Cardiac muscle cell (in vitro differentiated cells and primary cell): Measurements from ENCODE around the gene DBP. TPM values are rescaled to one million over a fixed set of nuclear protein-coding genes. Genes with fewer than 3 reads are reported as not detected.

ENCODE experiments used
- DNase-seq, 2 donors: peaks; one replicate each; pipeline versions ENCODE4 v3.0.0 to v3.0.0-alpha.2; 2010 to 2017; ENCODE audit warnings: low read depth in 1 of 2, low spot score in 1 of 2
- H3K27ac ChIP-seq: fragments of 200-600 bp; sonication (generic); 2 replicates; pipeline ENCODE4 v1.5.1; 2016
- H3K27me3 ChIP-seq: fragments of 200-600 bp; sonication (generic); 2 replicates; pipeline ENCODE4 v1.6.0; 2016; ENCODE audit warnings: control low read depth
- H3K36me3 ChIP-seq: fragments of 200-600 bp; sonication (generic); 2 replicates; pipeline ENCODE4 v1.5.1; 2016; ENCODE audit warnings: control low read depth
- H3K4me1 ChIP-seq: fragments of 200-600 bp; sonication (generic); 2 replicates; pipeline ENCODE4 v1.8.1; 2017; ENCODE audit warnings: low read depth, mild to moderate bottlenecking, mixed run types
- H3K4me3 ChIP-seq: fragments of 200-600 bp; sonication (generic); 2 replicates; pipeline ENCODE4 v1.5.1; 2016; ENCODE audit warnings: mild to moderate bottlenecking
- H3K9me3 ChIP-seq: fragments of 200-600 bp; sonication (generic); 2 replicates; pipeline ENCODE4 v1.5.1; 2017; ENCODE audit warnings: low read depth, mild to moderate bottlenecking, control low read depth
- polyA plus RNA-seq: library from polyadenylated mRNA; unstranded; fragments of >200 nt; fragmentation: Nextera tagmentation; extraction: Ambion mirVana; gene quantifications from 2 replicates; pipeline ENCODE4 v1.2.1, GENCODE V29; 2016
- total RNA-seq: library from RNA; depleted of rRNA; stranded (reverse); fragments of >200 nt; gene quantifications from 2 replicates; pipeline ENCODE4 v1.2.3, GENCODE V29; 2016
- TF ChIP-seq, protein P1 (sequence below): IDR thresholded peaks from 2 replicates; pipeline ENCODE4 v1.5.1; 2012; ENCODE audit warnings: low read depth, mild to moderate bottlenecking, low read length

DBP gene
- total and polyA plus RNA-seq, 2 experiments from 2014 or later: 23.3 to 30.0 TPM

DNA sequence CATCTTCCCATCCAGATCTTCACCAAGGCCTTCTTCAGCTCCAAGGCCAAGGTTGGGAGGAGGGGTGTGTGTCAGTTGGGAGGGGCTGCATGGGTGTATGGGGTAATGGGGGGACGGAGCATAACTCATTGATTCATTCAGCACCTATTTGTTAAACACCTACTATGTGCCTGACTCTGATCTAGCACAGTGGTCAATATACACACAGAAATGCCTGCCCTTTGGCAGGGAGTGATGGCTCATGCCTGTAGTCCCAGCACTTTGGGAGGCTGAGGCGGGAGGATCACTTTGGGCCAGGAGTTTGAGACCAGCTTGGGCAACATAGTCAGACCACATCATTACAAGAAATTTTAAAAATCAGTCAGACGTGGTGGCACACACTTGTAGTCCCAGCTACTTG, 49.8 kb downstream of the DBP start:
- no peaks in the 10 kb centered on the region for H3K9me3 ChIP-seq
- no peaks in the 10 kb centered on the region for H3K4me1 ChIP-seq
- no peak overlapping the region for H3K4me3 ChIP-seq
- H3K27ac ChIP-seq: no peak overlapping the region
- H3K36me3 ChIP-seq: no peaks in the 10 kb centered on the region
- no peaks in the 10 kb centered on the region for H3K27me3 ChIP-seq
- DNase-seq: no peak
- TF ChIP-seq, protein P1, sequence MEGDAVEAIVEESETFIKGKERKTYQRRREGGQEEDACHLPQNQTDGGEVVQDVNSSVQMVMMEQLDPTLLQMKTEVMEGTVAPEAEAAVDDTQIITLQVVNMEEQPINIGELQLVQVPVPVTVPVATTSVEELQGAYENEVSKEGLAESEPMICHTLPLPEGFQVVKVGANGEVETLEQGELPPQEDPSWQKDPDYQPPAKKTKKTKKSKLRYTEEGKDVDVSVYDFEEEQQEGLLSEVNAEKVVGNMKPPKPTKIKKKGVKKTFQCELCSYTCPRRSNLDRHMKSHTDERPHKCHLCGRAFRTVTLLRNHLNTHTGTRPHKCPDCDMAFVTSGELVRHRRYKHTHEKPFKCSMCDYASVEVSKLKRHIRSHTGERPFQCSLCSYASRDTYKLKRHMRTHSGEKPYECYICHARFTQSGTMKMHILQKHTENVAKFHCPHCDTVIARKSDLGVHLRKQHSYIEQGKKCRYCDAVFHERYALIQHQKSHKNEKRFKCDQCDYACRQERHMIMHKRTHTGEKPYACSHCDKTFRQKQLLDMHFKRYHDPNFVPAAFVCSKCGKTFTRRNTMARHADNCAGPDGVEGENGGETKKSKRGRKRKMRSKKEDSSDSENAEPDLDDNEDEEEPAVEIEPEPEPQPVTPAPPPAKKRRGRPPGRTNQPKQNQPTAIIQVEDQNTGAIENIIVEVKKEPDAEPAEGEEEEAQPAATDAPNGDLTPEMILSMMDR: no peak

GRCh38 chr19:48582168-48582567, 55.0 kb downstream of the DBP start:
- H3K27ac ChIP-seq: no peak overlapping the region
- DNase-seq: no peak
- no peaks in the 10 kb centered on the region for H3K36me3 ChIP-seq
- no peaks in the 10 kb centered on the region for H3K27me3 ChIP-seq
- TF ChIP-seq, protein P1: no peak
- H3K4me3 ChIP-seq: no peak overlapping the region
- no peaks in the 10 kb centered on the region for H3K9me3 ChIP-seq
- H3K4me1 ChIP-seq: no peaks in the 10 kb centered on the region

Other genes starting within 250 kb of the DBP start
- 137 and 159 TPM in 2 replicates for gene KDELR1, start 245.8 kb downstream of the DBP start, total RNA-seq
- 186 and 218 TPM in 2 replicates for gene KDELR1, start 245.8 kb downstream of the DBP start, polyA plus RNA-seq
- gene GRIN2D, start 243.7 kb downstream of the DBP start, total RNA-seq: 2.7 and 3.2 TPM in 2 replicates
- 3.5 and 3.9 TPM in 2 replicates for gene GRIN2D, start 243.7 kb downstream of the DBP start, polyA plus RNA-seq
- gene GRWD1, start 191.4 kb downstream of the DBP start, total RNA-seq: 24.2 and 36.5 TPM in 2 replicates
- gene GRWD1, start 191.4 kb downstream of the DBP start, polyA plus RNA-seq: 36.3 and 38.6 TPM in 2 replicates
- gene KCNJ14, start 181.8 kb downstream of the DBP start, total RNA-seq: 0.56 and 1.7 TPM in 2 replicates
- 0.61 and 1.5 TPM in 2 replicates for gene KCNJ14, start 181.8 kb downstream of the DBP start, polyA plus RNA-seq
- 179 and 211 TPM in 2 replicates for gene CYTH2, start 168.0 kb downstream of the DBP start, total RNA-seq
- gene CYTH2, start 168.0 kb downstream of the DBP start, polyA plus RNA-seq: 103 and 138 TPM in 2 replicates
- gene LMTK3, start 125.5 kb downstream of the DBP start, total RNA-seq: 3.0 and 7.4 TPM in 2 replicates
- gene LMTK3, start 125.5 kb downstream of the DBP start, polyA plus RNA-seq: 1.1 and 2.2 TPM in 2 replicates
- gene SULT2B1, start 85.2 kb downstream of the DBP start, total RNA-seq: not detected in 2 replicates
- gene SULT2B1, start 85.2 kb downstream of the DBP start, polyA plus RNA-seq: 0.20 and 0.85 TPM in 2 replicates
- not detected in 2 replicates for gene SPACA4, start 30.6 kb downstream of the DBP start, total RNA-seq
- not detected in 2 replicates for gene SPACA4, start 30.6 kb downstream of the DBP start, polyA plus RNA-seq
- 0.60 and 1.6 TPM in 2 replicates for gene FAM83E, start 22.3 kb downstream of the DBP start, total RNA-seq
- gene FAM83E, start 22.3 kb downstream of the DBP start, polyA plus RNA-seq: not detected in 2 replicates
- gene RPL18, start 18.2 kb downstream of the DBP start, total RNA-seq: 3,285 and 3,429 TPM in 2 replicates
- 692 and 838 TPM in 2 replicates for gene RPL18, start 18.2 kb downstream of the DBP start, polyA plus RNA-seq
- gene SPHK2, start 17.9 kb downstream of the DBP start, total RNA-seq: 21.3 and 22.5 TPM in 2 replicates
- 18.5 and 25.3 TPM in 2 replicates for gene SPHK2, start 17.9 kb downstream of the DBP start, polyA plus RNA-seq
- gene CA11, start 8.8 kb upstream of the DBP start, total RNA-seq: 11.9 and 15.6 TPM in 2 replicates
- gene CA11, start 8.8 kb upstream of the DBP start, polyA plus RNA-seq: 26.3 and 30.7 TPM in 2 replicates
- 0.07 and 4.1 TPM in 2 replicates for gene NTN5, start 35.6 kb upstream of the DBP start, total RNA-seq
- gene NTN5, start 35.6 kb upstream of the DBP start, polyA plus RNA-seq: 0.15 TPM in 1 of 2 replicates, not detected in the other
- not detected in 2 replicates for gene FUT2, start 58.6 kb upstream of the DBP start, total RNA-seq
- gene FUT2, start 58.6 kb upstream of the DBP start, polyA plus RNA-seq: 0.11 and 0.55 TPM in 2 replicates
- 3.5 and 4.7 TPM in 2 replicates for gene MAMSTR, start 82.3 kb upstream of the DBP start, total RNA-seq
- gene MAMSTR, start 82.3 kb upstream of the DBP start, polyA plus RNA-seq: 6.1 and 6.3 TPM in 2 replicates
- gene RASIP1, start 103.2 kb upstream of the DBP start, total RNA-seq: 3.2 and 5.5 TPM in 2 replicates
- gene RASIP1, start 103.2 kb upstream of the DBP start, polyA plus RNA-seq: 1.5 and 2.9 TPM in 2 replicates
- gene IZUMO1, start 109.5 kb upstream of the DBP start, total RNA-seq: not detected in 2 replicates
- gene IZUMO1, start 109.5 kb upstream of the DBP start, polyA plus RNA-seq: 0.94 TPM in 1 of 2 replicates, not detected in the other
- 0.14 and 0.21 TPM in 2 replicates for gene FUT1, start 115.3 kb upstream of the DBP start, total RNA-seq
- gene FUT1, start 115.3 kb upstream of the DBP start, polyA plus RNA-seq: not detected in 2 replicates
- not detected in 2 replicates for gene FGF21, start 118.1 kb upstream of the DBP start, total RNA-seq
- not detected in 2 replicates for gene FGF21, start 118.1 kb upstream of the DBP start, polyA plus RNA-seq
- 127 and 144 TPM in 2 replicates for gene BCAT2, start 173.7 kb upstream of the DBP start, total RNA-seq
- gene BCAT2, start 173.7 kb upstream of the DBP start, polyA plus RNA-seq: 154 and 157 TPM in 2 replicates
- 27.5 and 43.1 TPM in 2 replicates for gene HSD17B14, start 199.1 kb upstream of the DBP start, total RNA-seq
- gene HSD17B14, start 199.1 kb upstream of the DBP start, polyA plus RNA-seq: 31.7 and 35.1 TPM in 2 replicates
- 22.5 and 27.1 TPM in 2 replicates for gene PLEKHA4, start 231.2 kb upstream of the DBP start, total RNA-seq
- gene PLEKHA4, start 231.2 kb upstream of the DBP start, polyA plus RNA-seq: 29.4 and 37.1 TPM in 2 replicates
- 54.1 and 85.1 TPM in 2 replicates for gene PPP1R15A, start 235.0 kb upstream of the DBP start, total RNA-seq
- 87.6 and 95.7 TPM in 2 replicates for gene PPP1R15A, start 235.0 kb upstream of the DBP start, polyA plus RNA-seq